Psoas muscle (tissue), 8 donors: ENCODE measurements around the gene PLA2G4C. TPM values are rescaled to one million over a fixed set of nuclear protein-coding genes. Genes with fewer than 3 reads are reported as not detected.

Source experiments
- ATAC-seq, 4 donors: fragments of 200-7000 bp; cut with Tn5 transposase; one replicate each; pipeline ENCODE4 v1.9.1; 2020; ENCODE audit warnings: moderate library complexity in 3 of 4, mild to moderate bottlenecking in 2 of 4
- DNase-seq, 2 donors: peaks; one replicate each; pipeline ENCODE4 v3.0.0-alpha.2; 2020
- H3K27ac ChIP-seq: fragments of 200-600 bp; one replicate; pipeline ENCODE4 v1.8.0; 2022
- H3K27me3 ChIP-seq, 3 donors: fragments of 200-600 bp in 1 of 3; one replicate each; pipeline versions ENCODE4 v1.6.1 to v1.8.0; 2013 to 2022; ENCODE audit warnings: low read length in 2 of 3, mild to moderate bottlenecking in 2 of 3, moderate library complexity in 1 of 3; ENCODE audit not compliant: insufficient read depth in 3 of 3
- H3K36me3 ChIP-seq, 2 donors: fragments of 200-600 bp in 1 of 2; one replicate each; pipeline versions ENCODE4 v1.6.1 to v1.8.0; 2013 to 2022; ENCODE audit warnings: low read depth in 1 of 2, mild to moderate bottlenecking in 1 of 2, moderate library complexity in 1 of 2; ENCODE audit not compliant: insufficient read depth in 1 of 2
- H3K4me1 ChIP-seq: fragments of 200-600 bp; one replicate; pipeline ENCODE4 v1.8.0; 2022
- H3K4me3 ChIP-seq: fragments of 200-600 bp; one replicate; pipeline ENCODE4 v1.8.0; 2022; ENCODE audit warnings: mild to moderate bottlenecking
- H3K9me3 ChIP-seq: fragments of 200-600 bp; one replicate; pipeline ENCODE4 v1.8.0; 2022
- CTCF ChIP-seq: fragments of 200-600 bp; IDR thresholded peaks from one replicate; pipeline ENCODE4 v1.8.0; 2022; ENCODE audit warnings: antibody characterized with exemption
- WGBS, 3 donors: extraction: QIAGEN DNeasy Blood & Tissue Kit; methylation state at CpG; one replicate each; pipeline versions ENCODE4 v1.1.6 to v1.1.7; 2013; 5-methylcytosine and 5-hydroxymethylcytosine counted together
- intact Hi-C, 2 donors: fragments of 100-400 bp; cut with DNase I; formaldehyde crosslinking; loops; one replicate each; pipeline versions ENCODE4 v1.11.0 to v1.14.2; 2022
- polyA plus RNA-seq, 3 donors: library from polyadenylated mRNA; stranded (reverse); fragments of 200-250 nt; gene quantifications; one replicate each; pipeline ENCODE4 v1.2.3, GENCODE V29; 2013
- total RNA-seq, 4 donors: library from RNA; stranded (reverse); fragmentation: NEBNext Ultra II Directional in 2 of 4; extraction: Animal tissue kit (Norgen Biotek cat#: 25700) in 2 of 4; gene quantifications; one replicate each; pipeline versions ENCODE4 v1.2.1 to v1.2.4, GENCODE V29; 2021 to 2023
- donor health status: healthy with polysubstance abuse.
- donor health status: DM: no; HTN: no; CAD: no; lungs with moderate emphysema.
- donor health status: Bipolar disorder and iron deficiency.
- donor health status: healthy.
- donor health status: DM: yes; HTN: yes; CAD: no.
- donor health status: DM: no; HTN: no; CAD: no.
- donor health status: DM: no; HTN: no; CAD: no.
- donor health status: DM: yes; HTN: yes; CAD: no.

The PLA2G4C gene
- total and polyA plus RNA-seq, 7 donors, result 11.8 to 114 (median 34.2) TPM

DNA sequence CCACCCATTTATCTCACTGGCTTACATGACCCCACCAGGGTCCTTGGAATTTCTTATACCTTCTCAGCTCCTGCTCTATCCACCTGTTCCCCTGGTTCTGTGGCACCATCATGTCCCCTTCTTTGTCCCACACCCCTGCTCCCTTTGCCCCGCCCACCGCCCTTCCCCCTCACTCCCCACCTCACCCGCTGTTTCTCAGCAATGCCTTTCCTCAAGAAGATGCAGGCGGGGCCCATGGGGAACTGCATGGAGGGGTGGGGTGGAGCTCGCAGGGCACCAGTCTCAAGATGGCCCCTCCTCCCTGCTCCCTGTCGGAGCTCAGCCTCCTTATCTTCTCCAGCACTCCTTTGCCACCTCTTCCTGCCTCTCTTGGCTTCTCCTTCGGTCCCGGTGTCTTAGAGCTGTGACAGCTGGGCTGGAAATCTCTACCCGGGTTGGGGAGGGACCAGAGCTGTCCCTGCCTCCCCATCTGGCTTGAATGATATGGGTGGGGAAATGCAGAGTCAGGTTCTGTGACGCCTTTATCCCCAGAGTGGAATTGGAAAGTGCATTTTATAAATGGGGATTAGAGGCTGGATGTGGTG lies 66.8 kb downstream of the PLA2G4C start, which contains the start of gene CABP5:
CABP5 (minus strand) TSS at position 405 of the 584 bp plus-strand sequence; CDS start at position 248, 157 bp downstream.
- Histone ChIP-seq H3K9me3 (no peaks in the 10 kb centered on the region), H3K27me3 (no peaks in the 10 kb centered on the region), H3K27ac (no peak within 1 kb of the TSS), H3K36me3 (peaks cover 0 to 18% of the 10 kb centered on the region in 2 donors), H3K4me1 (no peaks in the 10 kb centered on the region), H3K4me3 (no peak within 1 kb of the TSS)
- 69 to 80% (median 73%) methylated on average over 10 of the region's 10 CpGs for WGBS, 3 donors
- ATAC-seq (no peak), DNase-seq (no peak)
- TF ChIP-seq CTCF, result no peak
- intact Hi-C loops, result no loop called here

- intact Hi-C loops, result no loop called here
- no peak for TF ChIP-seq CTCF
- ATAC-seq, result no peak
These were observed 68.6 kb downstream of the PLA2G4C start for GRCh38 chr19:48041877-48042580.

GRCh38 chr19:48036765-48037164 lies 73.9 kb downstream of the PLA2G4C start:
- TF ChIP-seq CTCF, result no peak
- no peak overlapping the region for H3K27ac ChIP-seq
- ATAC-seq, result no peak
- peaks cover 19% of the 10 kb centered on the region for H3K9me3 ChIP-seq
- H3K4me3 ChIP-seq, result no peak overlapping the region
- peaks cover 0 to 2% (median 0%) of the 10 kb centered on the region in 3 donors for H3K27me3 ChIP-seq
- H3K36me3 ChIP-seq, result no peaks in the 10 kb centered on the region
- intact Hi-C loops, result no loop called here
- 84 to 93% (median 91%) methylated on average over 2 of the region's 2 CpGs for WGBS, 3 donors
- DNase-seq, result no peak
- no peaks in the 10 kb centered on the region for H3K4me1 ChIP-seq

More at GRCh38 chr19:48041877-48042580, 68.6 kb downstream of the PLA2G4C start:
- no peak for DNase-seq
- Histone ChIP-seq H3K4me1 (no peaks in the 10 kb centered on the region), H3K36me3 (peaks cover 0 to under 1% of the 10 kb centered on the region in 2 donors), H3K27me3 (no peaks in the 10 kb centered on the region), H3K27ac (no peak overlapping the region), H3K9me3 (peaks cover 7% of the 10 kb centered on the region), H3K4me3 (no peak overlapping the region)
- WGBS, 3 donors, result 49 to 59% (median 50%) methylated on average over 2 of the region's 2 CpGs

DNA sequence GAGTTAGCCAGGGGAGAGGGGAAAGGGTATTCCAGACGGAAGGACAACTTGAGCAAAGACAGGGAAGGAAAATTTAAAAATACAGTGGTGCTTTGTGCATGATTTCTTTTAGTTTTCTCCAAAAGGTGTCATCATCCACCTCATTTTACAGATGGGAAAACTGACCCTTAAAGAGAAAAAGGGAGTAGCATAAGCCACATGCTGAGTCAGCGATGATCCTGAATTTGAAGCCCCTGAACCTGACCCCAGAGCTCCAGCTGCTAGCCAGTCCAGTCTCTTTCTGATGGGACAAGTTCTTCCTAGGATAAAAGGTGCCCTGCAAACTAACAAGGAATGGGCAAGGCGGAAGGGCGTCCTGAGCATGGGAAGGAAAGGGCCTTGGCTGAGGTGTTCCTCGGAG lies 77.0 kb downstream of the PLA2G4C start:
- Histone ChIP-seq H3K36me3 (no peaks in the 10 kb centered on the region), H3K4me1 (no peaks in the 10 kb centered on the region), H3K27me3 (peaks cover 0 to 9% (median 2%) of the 10 kb centered on the region in 3 donors), H3K9me3 (peaks cover 19% of the 10 kb centered on the region), H3K27ac (no peak overlapping the region), H3K4me3 (no peak overlapping the region)
- no peak for TF ChIP-seq CTCF
- ATAC-seq (no peak), DNase-seq (no peak)
- WGBS, 3 donors, result 66 to 79% (median 75%) methylated on average over 5 of the region's 5 CpGs
- intact Hi-C loops, result no loop called here
